Right lobe of liver (tissue), 4 donors: ENCODE results near the gene GPR156.

ENCODE experiments used
- POLR2A ChIP-seq: fragments of 450-650 bp; IDR thresholded peaks from one replicate; pipeline ENCODE4 v1.6.1; 2017; ENCODE audit warnings: antibody characterized with exemption, mild to moderate bottlenecking
- TF ChIP-seq, protein P1 (sequence below), 4 donors: fragments of 200-600 bp in 3 of 4; fragments of 450-650 bp in 1 of 4; IDR thresholded peaks; one replicate each; pipeline versions ENCODE4 v1.5.1 to v1.8.0; 2016 to 2022; ENCODE audit warnings: antibody characterized with exemption in 4 of 4, mild to moderate bottlenecking in 2 of 4
- donor health status: DM: no; HTN: no; CAD: no.
- donor health status: DM: no; HTN: no; CAD: no.
- donor health status: DM: no; HTN: yes; CAD: no.

DNA sequence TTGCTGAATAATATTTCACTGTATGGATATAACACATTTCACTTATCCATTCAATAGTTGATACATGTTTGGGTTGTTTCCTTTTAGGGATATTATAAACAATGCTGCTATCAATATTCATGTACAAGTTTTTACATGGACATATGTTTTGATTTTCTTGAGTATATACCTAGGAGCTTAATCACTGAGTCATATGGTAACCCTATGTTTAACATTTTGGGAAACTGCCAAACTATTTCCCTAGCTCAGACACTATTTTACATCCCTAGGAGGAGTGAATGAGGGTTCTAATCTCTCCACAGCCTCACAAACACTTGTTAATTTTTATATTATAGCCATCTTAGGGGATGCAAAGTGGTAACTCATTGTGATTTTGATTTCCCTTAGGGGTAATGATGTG is 66.0 kb downstream of the GPR156 start:
- TF ChIP-seq, protein P1, sequence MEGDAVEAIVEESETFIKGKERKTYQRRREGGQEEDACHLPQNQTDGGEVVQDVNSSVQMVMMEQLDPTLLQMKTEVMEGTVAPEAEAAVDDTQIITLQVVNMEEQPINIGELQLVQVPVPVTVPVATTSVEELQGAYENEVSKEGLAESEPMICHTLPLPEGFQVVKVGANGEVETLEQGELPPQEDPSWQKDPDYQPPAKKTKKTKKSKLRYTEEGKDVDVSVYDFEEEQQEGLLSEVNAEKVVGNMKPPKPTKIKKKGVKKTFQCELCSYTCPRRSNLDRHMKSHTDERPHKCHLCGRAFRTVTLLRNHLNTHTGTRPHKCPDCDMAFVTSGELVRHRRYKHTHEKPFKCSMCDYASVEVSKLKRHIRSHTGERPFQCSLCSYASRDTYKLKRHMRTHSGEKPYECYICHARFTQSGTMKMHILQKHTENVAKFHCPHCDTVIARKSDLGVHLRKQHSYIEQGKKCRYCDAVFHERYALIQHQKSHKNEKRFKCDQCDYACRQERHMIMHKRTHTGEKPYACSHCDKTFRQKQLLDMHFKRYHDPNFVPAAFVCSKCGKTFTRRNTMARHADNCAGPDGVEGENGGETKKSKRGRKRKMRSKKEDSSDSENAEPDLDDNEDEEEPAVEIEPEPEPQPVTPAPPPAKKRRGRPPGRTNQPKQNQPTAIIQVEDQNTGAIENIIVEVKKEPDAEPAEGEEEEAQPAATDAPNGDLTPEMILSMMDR (IDR thresholded peaks at IDR 0.05), result no peak
- no peak for TF ChIP-seq POLR2A
